ENCODE measurements around the gene CCDC57. TPM values are rescaled to one million over a fixed set of nuclear protein-coding genes. Genes with fewer than 3 reads are reported as not detected.

CCDC57 gene
- total and polyA plus RNA-seq, 9 of the 15 experiments (the other 6 are each of a cell fraction or from before 2014, with no cell fraction given): 0.83 to 36.2 (median 13.6) TPM

GRCh38 chr17:82116246-82116645 is 96.4 kb downstream of the CCDC57 start:
- H3K79me2 ChIP-seq (ENCODE audit: control insufficient read depth, insufficient read depth, low read length): peaks cover 2% of the 10 kb centered on the region; the same call in 1 of the 3 replicates
- no peak overlapping the region for H2AFZ ChIP-seq (ENCODE audit: low read depth, low read length)
- no peaks in the 10 kb centered on the region; a peak in 1 of 5 replicates for H3K27me3 ChIP-seq (ENCODE audit: control insufficient read depth in 2 of 2, insufficient read depth in 2 of 2, low read length in 2 of 2)
- TF ChIP-seq ARID1B (IDR thresholded peaks at IDR 0.05) (0 out of 2 replicates have a peak, but pooled peaks have one; percentile 9), BCOR (IDR thresholded peaks at IDR 0.05) (no peak), ZBTB7A (IDR thresholded peaks at IDR 0.05; ENCODE audit: borderline replicate concordance, control insufficient read depth, low read depth, low read length) (peak; percentile 35; the same call in 1 of the 2 replicates), YY1 (IDR thresholded peaks at IDR 0.05; ENCODE audit: borderline replicate concordance in 1 of 3, control insufficient read depth in 1 of 3, extremely low read depth in 1 of 3, insufficient read depth in 3 of 3, insufficient read length in 1 of 3, insufficient replicate concordance in 2 of 3, low read depth in 1 of 3, low read length in 2 of 3) (peak in 1 of 3 experiments; percentile 17), ZNF140 (CRISPR knock-in tag; IDR thresholded peaks at IDR 0.05) (no peak), EGR1 (conservative IDR thresholded peaks at IDR 0.05) (0 out of 2 replicates have a peak, but pooled peaks have one; percentile 19)
- TF ChIP-seq, protein P1, sequence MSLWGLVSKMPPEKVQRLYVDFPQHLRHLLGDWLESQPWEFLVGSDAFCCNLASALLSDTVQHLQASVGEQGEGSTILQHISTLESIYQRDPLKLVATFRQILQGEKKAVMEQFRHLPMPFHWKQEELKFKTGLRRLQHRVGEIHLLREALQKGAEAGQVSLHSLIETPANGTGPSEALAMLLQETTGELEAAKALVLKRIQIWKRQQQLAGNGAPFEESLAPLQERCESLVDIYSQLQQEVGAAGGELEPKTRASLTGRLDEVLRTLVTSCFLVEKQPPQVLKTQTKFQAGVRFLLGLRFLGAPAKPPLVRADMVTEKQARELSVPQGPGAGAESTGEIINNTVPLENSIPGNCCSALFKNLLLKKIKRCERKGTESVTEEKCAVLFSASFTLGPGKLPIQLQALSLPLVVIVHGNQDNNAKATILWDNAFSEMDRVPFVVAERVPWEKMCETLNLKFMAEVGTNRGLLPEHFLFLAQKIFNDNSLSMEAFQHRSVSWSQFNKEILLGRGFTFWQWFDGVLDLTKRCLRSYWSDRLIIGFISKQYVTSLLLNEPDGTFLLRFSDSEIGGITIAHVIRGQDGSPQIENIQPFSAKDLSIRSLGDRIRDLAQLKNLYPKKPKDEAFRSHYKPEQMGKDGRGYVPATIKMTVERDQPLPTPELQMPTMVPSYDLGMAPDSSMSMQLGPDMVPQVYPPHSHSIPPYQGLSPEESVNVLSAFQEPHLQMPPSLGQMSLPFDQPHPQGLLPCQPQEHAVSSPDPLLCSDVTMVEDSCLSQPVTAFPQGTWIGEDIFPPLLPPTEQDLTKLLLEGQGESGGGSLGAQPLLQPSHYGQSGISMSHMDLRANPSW (CRISPR knock-in tag; IDR thresholded peaks at IDR 0.05): no peak
- H3K4me3 ChIP-seq: no peak overlapping the region
- POLR2A ChIA-PET: interaction anchor here (0.9 to 1.0 kb wide), 3 partner anchors 10 to 18 kb away, joined by 3 read pairs; partner anchors contain the start of gene FASN
- H3K4me2 ChIP-seq (ENCODE audit: insufficient read depth, low read length): 0 out of 2 replicates have a peak overlapping the region, but pooled peaks have one; percentile 5
- no TSS peak for BruUV-seq (replicated peaks)
- FAIRE-seq (peak; percentile 35), DNase-seq (ENCODE audit: extremely low read depth in 1 of 4, low spot score in 3 of 4) (peak; percentile 46 to 73 (median 52)), ATAC-seq (peak; percentile 59)
- no peak overlapping the region for H3K27ac ChIP-seq (ENCODE audit: extremely low read depth, low read depth, low read length)
- CTCF ChIA-PET (ENCODE audit: low intra/inter-chr PET ratio): interaction anchor here (0.6 kb wide), 1 partner anchor 47 kb away, joined by 4 read pairs; no protein-coding TSS in a partner anchor
- peaks cover 19% of the 10 kb centered on the region; the same call in 2 of the 3 replicates for H3K36me3 ChIP-seq (ENCODE audit: control insufficient read depth, insufficient read depth, low read length)
- peaks cover 44 to 57% of the 10 kb centered on the region in 2 experiments for H3K4me1 ChIP-seq (replicated peaks in 1 of 2; ENCODE audit: control insufficient read depth in 2 of 2, insufficient read depth in 2 of 2, low read length in 2 of 2)
- intact Hi-C loops (cut with micrococcal nuclease): no loop called here
- peaks cover 7% of the 10 kb centered on the region for H3K9me1 ChIP-seq (ENCODE audit: control insufficient read depth, insufficient read depth, low read length)
- H3K9me3 ChIP-seq (replicated peaks; ENCODE audit: control insufficient read depth, insufficient read depth, low read depth, low read length): no peaks in the 10 kb centered on the region
- no peaks in the 10 kb centered on the region; the same call in 1 of the 2 replicates for H4K20me1 ChIP-seq (replicated peaks; ENCODE audit: control insufficient read depth, insufficient read depth, low read length)
- H3K9ac ChIP-seq (ENCODE audit: insufficient read depth in 1 of 2, low read depth in 2 of 2, low read length in 2 of 2): peak overlapping the region in 1 of 2 experiments; percentile 79; a peak in 2 of 4 replicates
- in situ Hi-C loops (cut with MboI): no loop called here
- 40% methylated on average over 2 of the region's 6 CpGs for WGBS (ENCODE audit: insufficient coverage, low coverage, missing lambda C conversion rate)
